Medulla oblongata (tissue), 1 donor: ENCODE data around the gene AMER3.

Source experiments
- DNase-seq: peaks from one replicate; pipeline ENCODE4 v3.0.0-alpha.2; 2015; ENCODE audit errors: extremely low spot score

AMER3 gene

GRCh38 chr2:130749641-130750040, 5.7 kb upstream of the AMER3 start:
- DNase-seq: no peak

GRCh38 chr2:130754811-130755210, 529 bp upstream of the AMER3 start:
- DNase-seq: no peak

GRCh38 chr2:130756053-130756873, 923 bp downstream of the AMER3 start:
- DNase-seq: no peak

DNA sequence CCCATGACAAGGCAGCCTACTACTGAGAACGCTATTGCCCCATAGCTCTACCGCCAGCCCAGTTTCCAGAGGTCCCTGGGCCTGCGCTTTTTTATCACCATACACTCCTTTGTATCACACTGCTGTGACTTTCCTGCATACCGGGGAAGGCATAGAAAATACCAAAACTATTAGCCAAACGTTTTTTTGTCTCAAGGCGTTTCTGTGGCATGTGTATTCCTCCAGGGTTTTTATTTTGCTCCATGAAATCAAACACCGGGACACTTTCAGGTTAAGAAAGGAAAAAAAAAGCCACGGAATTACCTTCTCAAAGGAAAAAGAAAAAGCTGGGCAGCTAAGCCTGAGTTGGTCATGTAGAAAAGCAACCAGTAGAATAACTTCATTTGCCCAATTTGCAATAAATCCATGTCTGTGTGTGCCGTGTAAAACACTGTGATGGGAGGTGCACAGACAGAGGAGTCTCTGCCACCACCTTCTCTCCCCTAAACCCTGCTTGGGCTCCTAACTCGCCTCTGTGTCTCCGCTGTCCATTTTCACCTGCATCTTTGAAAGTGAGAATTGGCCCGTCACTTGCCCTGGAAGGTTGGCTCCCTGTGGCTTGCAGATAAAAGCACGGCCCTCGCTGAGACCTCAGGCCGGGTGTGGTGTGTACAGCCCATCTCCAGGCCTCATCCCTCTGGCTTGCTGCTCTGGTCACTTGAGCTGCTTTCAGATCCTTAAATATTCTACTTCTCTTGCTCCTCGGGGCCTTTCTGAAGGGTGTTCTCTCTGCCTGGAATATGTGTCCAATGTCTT, 1.7 kb downstream of the AMER3 start:
- no peak for DNase-seq

- no peak for DNase-seq
These were observed 4.8 kb downstream of the AMER3 start for GRCh38 chr2:130759906-130760753.

GRCh38 chr2:130760754-130761751, 5.7 kb downstream of the AMER3 start:
- no peak for DNase-seq

DNA sequence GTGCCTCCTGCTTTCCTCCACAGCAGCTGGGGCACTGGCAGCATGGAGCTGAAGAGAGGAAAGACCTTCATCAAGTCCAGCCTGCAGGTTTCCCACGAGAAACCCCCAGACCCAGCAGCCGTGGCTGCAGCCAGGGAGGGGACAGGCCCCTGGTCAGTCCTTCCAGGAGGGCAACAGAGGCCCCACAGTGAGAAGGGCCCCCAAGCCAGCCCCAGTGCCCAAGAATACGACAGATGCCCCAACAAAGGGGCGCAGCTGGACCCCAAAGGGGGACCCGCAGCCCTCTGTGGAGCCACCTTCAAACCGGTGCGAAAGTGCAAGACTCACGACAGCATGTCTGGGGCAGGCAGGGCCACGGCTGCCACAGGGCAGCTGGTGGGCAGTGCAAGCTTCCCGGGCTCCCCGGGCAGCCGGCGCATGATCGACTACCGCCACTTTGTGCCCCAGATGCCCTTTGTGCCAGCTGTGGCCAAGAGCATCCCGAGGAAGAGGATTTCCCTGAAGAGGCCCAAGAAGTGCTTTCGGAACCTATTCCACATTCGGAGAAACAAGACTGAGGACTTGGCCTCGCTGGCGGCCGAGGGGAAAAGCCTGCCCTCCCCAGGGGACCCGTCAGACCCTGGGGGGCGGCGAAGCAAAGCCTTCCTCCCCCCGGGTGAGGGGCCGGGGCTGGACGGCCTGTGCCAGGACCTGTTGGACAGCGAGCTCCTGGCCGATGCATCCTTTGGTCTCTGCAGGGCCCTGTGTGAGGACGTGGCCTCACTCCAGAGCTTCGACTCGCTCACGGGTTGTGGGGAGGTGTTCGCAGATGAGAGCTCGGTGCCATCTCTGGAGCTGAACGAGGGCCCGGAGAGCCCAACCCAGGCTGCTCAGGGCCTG, 6.9 kb downstream of the AMER3 start:
- no peak for DNase-seq

- no peak for DNase-seq
These were observed 7.6 kb downstream of the AMER3 start for GRCh38 chr2:130762910-130763385.

GRCh38 chr2:130763405-130763804, 8.1 kb downstream of the AMER3 start:
- DNase-seq: no peak

DNA sequence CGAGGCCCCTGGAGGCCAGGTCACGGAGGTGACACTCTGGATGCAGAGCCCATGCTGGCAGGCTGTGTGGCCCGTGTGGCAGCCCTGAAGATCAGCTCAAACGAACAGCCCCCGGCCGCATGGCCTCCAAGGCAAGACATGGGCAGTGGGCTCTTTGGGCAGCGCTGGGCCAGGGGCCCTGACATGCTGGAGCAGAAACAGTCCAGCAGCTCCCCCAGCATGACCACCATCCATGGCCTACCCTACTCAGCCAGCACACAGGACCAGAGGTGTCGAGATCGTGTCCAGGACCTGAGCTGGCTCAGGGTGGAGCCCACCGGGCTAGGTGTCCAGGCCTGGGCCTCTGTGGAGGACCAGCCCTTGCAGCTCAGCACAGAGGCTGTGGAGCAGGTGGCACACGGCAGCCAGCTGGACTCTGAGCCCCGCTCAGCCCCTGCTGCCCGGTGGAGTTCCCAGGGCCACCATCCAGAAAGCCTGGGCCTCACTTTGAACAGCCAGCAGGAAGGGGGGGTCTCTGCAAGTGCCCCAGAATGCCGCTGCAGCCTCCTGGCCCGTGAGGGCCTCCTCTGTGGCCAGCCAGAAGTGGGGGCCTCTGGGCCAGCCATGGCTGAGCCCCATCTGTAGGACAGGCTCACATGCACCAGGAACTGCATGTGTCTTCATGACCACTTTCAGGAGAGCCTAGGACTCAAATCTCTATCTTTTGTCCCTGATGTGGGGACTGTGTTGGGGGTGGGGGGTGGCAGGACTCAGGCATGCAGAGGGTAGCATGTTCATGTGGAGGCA, 8.9 kb downstream of the AMER3 start:
- no peak for DNase-seq

- DNase-seq: no peak
These were observed 9.4 kb downstream of the AMER3 start for GRCh38 chr2:130764821-130765115.

DNA sequence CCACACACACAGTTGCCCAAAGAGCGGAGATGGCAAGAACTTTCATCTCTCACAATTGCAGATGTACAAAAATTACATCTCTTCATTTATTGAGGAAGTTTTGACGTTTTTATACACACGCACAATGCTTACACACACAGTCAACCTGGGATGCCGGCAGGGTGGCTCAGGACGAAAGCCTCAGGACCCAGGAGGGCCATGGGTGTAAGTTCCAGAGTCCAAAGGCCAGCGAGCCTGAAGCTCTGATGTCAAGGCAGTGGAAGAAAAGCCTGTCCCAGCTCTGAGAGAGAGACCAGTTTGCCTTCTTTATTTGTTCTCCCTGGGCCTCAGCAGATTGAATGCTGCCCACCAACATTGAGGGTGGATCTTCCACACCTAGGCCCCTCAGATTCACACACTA, 10.1 kb downstream of the AMER3 start:
- no peak for DNase-seq

DNA sequence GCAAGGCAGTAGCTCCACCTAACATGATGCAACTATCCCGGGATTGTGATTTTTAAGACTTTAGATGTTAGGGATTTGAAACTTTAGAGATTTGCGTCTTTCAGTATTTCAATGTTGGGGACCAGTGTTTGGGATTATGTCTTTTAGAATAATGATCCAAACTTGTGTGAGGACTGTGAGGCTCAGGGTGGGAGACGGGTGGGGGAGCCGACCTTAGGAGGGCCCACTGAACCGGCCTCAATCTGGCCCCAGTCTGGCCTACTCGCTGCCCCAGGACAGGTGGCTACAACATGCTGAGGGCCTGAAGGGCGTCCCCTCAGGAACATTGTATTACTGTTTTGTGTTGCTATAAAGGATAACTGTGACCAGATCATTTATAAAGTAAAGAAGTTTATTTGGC, 10.7 kb downstream of the AMER3 start:
- DNase-seq: no peak

DNA sequence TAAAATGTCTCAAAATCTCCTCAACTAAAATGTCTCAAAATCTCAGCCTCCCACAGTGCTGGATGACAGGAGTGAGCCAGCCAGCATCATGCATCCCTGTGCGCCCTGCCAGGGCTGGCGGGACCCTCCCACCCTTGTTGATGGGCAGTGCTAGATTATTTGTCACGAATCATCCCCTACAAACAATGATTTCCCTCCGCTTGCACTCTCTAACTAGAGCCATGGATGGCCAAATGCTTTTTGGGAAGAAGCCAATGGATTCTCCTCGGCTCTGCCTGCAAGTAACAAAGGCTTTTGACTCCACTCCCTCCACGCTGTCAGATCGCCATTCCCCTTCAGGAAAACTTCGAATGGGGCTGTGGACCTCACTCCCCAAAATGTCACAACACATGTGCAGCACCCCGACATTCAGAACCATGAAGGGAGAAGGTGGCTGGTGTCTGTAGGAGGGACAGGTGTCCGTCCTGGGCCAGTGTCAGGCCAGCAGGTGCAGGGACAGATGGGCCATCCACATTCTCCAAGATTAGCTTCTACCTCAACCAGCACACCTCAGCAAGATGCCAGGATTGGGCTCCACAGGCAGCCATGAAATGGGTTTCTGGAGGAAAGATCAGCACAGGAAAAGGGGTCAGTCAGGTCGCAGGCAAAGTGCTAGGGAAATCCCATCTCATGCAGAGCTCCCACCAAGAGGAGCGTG, 11.5 kb downstream of the AMER3 start:
- DNase-seq: no peak

DNA sequence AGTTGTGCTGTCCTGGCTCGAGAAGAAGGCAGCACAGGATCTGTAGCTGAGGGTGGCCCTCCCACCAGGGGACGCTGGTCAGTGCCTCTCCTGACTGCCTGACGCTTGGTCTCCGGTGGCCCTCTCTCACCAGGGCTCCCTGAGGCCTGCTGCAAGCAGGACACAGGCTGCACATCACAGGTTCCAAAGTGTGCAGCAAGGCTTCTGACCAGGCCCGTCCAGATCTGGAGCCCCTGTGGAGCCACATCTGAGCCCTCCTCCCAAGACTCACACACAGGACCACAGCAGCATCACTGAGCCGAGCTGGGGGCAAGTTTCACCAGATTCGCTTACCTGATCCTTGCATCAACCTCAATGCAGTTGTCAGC, 12.1 kb downstream of the AMER3 start:
- no peak for DNase-seq

- no peak for DNase-seq
These were observed 13.0 kb downstream of the AMER3 start for GRCh38 chr2:130768191-130768855.

- DNase-seq: no peak
These were observed 14.1 kb downstream of the AMER3 start for GRCh38 chr2:130769343-130769907.

GRCh38 chr2:130776550-130776949, 21.2 kb downstream of the AMER3 start:
- no peak for DNase-seq
